ENCODE measurements around the gene OGFOD1.

The OGFOD1 gene
- total RNA-seq: 26.2 to 135 (median 74.6) reads per million in 9 experiments

DNA sequence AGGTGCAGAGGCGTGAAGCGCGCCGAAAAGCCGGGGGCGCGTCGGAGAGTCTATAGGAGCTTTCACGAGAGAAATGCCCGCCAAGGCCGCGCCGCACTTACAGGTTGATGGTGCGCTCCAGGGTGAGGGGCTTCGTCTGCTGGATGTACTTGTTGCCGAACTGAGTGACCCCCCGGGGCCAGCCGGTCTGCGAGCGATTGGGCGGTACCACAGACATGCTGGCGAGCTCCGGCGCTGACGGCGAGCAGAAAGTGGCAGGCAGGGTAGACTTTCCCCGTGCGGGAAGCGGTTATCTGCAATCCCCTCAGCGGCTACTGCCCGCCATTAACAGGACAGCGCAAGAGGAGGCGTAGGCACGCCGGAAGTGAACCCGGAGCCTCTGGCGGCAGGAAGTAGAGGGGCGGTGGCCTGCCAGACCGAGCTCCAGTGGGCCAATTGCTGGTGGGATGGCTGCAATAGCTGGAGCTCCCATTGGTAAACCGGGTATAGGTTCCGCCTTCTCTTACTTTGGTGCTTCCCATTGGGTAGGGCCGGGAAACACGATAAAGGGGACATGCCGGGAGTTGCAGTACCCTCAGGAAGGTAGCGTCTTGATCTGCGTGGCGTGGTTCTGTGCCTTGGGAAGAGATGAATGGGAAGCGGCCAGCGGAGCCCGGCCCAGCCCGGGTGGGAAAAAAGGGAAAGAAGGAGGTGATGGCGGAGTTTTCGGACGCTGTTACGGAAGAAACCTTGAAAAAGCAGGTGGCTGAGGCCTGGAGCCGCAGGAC lies at the start of gene OGFOD1, which contains the start of gene NUDT21:
Gene OGFOD1 (plus strand): TSS at position 569 of the 767 bp plus-strand sequence. CDS start 59 bp downstream, at position 628.
Gene NUDT21 (minus strand): TSS at position 347 of the 767 bp plus-strand sequence. CDS start 130 bp downstream, at position 217.
- peaks cover 38 to 59% of the 10 kb centered on the region in 2 donors for H3K4me1 Mint-ChIP-seq (ENCODE audit: low read depth in 2 of 2)
- H3K36me3 Mint-ChIP-seq (ENCODE audit: insufficient read depth): peaks cover 44% of the 10 kb centered on the region
- peak within 1 kb of the TSS; percentile 88 to 98 for H3K27ac Mint-ChIP-seq
- DNase-seq (peak; percentile 86 to 88 (median 87)), ATAC-seq (replicated peaks) (peak; percentile 95)
- peak within 1 kb of the TSS; percentile 84 to 93 for H3K4me3 Mint-ChIP-seq
- no peaks in the 10 kb centered on the region for H3K27me3 Mint-ChIP-seq
- no peaks in the 10 kb centered on the region for H3K9me3 Mint-ChIP-seq

GRCh38 chr16:56405977-56406672 lies 45.2 kb upstream of the OGFOD1 start:
- Mint-ChIP-seq H3K9me3 (no peaks in the 10 kb centered on the region), H3K4me3 (no peak overlapping the region), H3K27me3 (no peaks in the 10 kb centered on the region), H3K27ac (peak overlapping the region in 1 of 2 donors; percentile 56), H3K36me3 (ENCODE audit: insufficient read depth) (peaks cover 60% of the 10 kb centered on the region), H3K4me1 (ENCODE audit: low read depth in 2 of 2) (peaks cover 3 to 4% of the 10 kb centered on the region in 2 donors)
- no peak for DNase-seq
- no peak for ATAC-seq (replicated peaks)

GRCh38 chr16:56408379-56409098 lies 42.8 kb upstream of the OGFOD1 start:
- no peaks in the 10 kb centered on the region for H3K27me3 Mint-ChIP-seq
- H3K4me3 Mint-ChIP-seq: no peak overlapping the region
- peaks cover 3 to 7% of the 10 kb centered on the region in 2 donors for H3K4me1 Mint-ChIP-seq (ENCODE audit: low read depth in 2 of 2)
- peaks cover 61% of the 10 kb centered on the region for H3K36me3 Mint-ChIP-seq (ENCODE audit: insufficient read depth)
- DNase-seq (no peak), ATAC-seq (replicated peaks) (no peak)
- H3K27ac Mint-ChIP-seq: no peak overlapping the region
- H3K9me3 Mint-ChIP-seq: no peaks in the 10 kb centered on the region

DNA sequence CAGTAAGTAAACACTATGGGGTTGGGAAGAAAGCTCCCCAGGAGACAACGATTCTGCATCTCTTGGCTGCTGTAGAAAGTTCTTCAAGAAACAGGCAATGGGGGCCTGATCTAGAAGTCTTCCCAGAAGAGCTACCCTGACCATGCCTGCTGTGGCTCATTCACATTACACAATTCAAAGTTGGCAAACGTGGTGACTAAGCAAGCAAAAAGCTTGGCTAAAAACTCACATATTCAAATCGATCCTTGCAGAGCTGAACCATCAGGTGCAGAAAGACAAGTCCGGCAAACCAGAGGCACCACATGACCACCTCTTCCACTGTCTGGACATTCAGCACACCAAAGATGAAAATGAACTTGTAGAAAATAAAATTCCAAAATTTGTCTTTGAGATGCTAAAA lies 42.2 kb upstream of the OGFOD1 start:
- no peaks in the 10 kb centered on the region for H3K27me3 Mint-ChIP-seq
- no peak overlapping the region for H3K4me3 Mint-ChIP-seq
- peaks cover 3 to 10% of the 10 kb centered on the region in 2 donors for H3K4me1 Mint-ChIP-seq (ENCODE audit: low read depth in 2 of 2)
- no peak overlapping the region for H3K27ac Mint-ChIP-seq
- no peaks in the 10 kb centered on the region for H3K9me3 Mint-ChIP-seq
- no peak for ATAC-seq (replicated peaks)
- H3K36me3 Mint-ChIP-seq (ENCODE audit: insufficient read depth): peaks cover 59% of the 10 kb centered on the region
- no peak for DNase-seq

DNA sequence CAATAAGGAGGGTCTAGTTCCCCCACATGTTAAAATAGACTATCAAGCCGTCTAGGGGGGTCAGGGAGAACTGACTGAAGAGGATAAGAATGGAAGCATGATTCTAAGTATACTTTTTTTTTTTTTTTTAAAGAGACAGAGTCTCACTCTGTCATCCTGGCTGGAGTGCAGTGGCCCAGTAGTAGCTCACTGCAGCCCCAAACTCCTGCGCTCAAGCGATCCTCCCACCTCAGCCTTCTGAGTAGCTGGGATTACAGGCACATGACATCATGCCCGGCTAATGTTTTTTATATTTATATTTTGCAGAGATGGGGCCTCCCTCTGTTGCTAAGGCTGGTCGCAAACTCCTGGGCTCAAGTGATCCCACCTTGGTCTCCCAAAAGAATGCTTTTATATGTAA lies 40.2 kb upstream of the OGFOD1 start:
- no peak for ATAC-seq (replicated peaks)
- Mint-ChIP-seq H3K27ac (no peak overlapping the region), H3K27me3 (no peaks in the 10 kb centered on the region), H3K4me1 (ENCODE audit: low read depth in 2 of 2) (peaks cover 5 to 15% of the 10 kb centered on the region in 2 donors), H3K9me3 (no peaks in the 10 kb centered on the region), H3K36me3 (ENCODE audit: insufficient read depth) (peaks cover 53% of the 10 kb centered on the region), H3K4me3 (no peak overlapping the region)
- DNase-seq: no peak

GRCh38 chr16:56411624-56412023 lies 39.7 kb upstream of the OGFOD1 start:
- Mint-ChIP-seq H3K9me3 (no peaks in the 10 kb centered on the region), H3K4me3 (no peak overlapping the region), H3K4me1 (ENCODE audit: low read depth in 2 of 2) (peaks cover 5 to 15% of the 10 kb centered on the region in 2 donors), H3K36me3 (ENCODE audit: insufficient read depth) (peaks cover 53% of the 10 kb centered on the region), H3K27me3 (no peaks in the 10 kb centered on the region), H3K27ac (peak overlapping the region in 1 of 2 donors; percentile 52)
- no peak for DNase-seq
- no peak for ATAC-seq (replicated peaks)

DNA sequence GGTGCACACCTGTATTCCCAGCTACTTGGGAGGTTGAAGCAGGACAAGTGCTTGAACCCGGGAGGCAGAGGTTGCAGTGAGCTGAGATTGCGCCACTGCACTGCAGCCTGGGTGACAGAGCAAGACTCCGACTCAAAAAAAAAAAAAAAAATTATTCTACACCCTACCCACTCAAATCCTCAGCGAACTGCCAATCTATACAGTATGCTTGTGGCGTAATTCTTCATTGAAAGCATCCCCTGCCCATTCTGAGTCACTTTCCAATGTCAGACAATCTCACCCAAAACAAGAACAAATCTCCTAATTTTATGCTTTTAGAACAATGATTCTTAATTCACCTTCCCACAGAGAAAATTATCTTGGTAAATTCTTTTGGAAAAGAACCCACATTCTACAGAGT lies 38.0 kb upstream of the OGFOD1 start:
- H3K27me3 Mint-ChIP-seq: no peaks in the 10 kb centered on the region
- peaks cover 3 to 15% of the 10 kb centered on the region in 2 donors for H3K4me1 Mint-ChIP-seq (ENCODE audit: low read depth in 2 of 2)
- DNase-seq (no peak), ATAC-seq (replicated peaks) (no peak)
- no peak overlapping the region for H3K27ac Mint-ChIP-seq
- H3K4me3 Mint-ChIP-seq: no peak overlapping the region
- peaks cover 45% of the 10 kb centered on the region for H3K36me3 Mint-ChIP-seq (ENCODE audit: insufficient read depth)
- H3K9me3 Mint-ChIP-seq: no peaks in the 10 kb centered on the region

DNA sequence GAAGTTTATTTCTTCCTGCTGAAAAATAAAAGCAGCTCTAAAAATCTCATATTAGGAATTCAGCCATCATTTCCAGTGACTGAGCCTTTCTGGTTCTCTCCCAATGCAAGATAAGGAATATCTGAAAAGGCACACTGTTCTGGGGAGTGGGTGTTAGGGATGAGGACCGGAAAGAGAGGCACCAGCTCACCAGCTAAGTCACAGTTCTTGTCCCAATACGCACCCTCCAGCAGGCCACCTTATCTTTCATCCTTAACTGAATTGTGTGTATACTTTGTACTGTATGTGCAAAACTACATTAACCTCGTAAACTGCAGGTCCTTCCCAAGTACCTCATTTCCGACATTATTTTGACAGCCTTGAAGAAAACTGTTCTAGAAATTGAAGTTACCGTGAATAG lies 37.0 kb upstream of the OGFOD1 start:
- Mint-ChIP-seq H3K27ac (peak overlapping the region in 1 of 2 donors; percentile 6), H3K4me3 (no peak overlapping the region), H3K4me1 (ENCODE audit: low read depth in 2 of 2) (peaks cover 2 to 15% of the 10 kb centered on the region in 2 donors), H3K36me3 (ENCODE audit: insufficient read depth) (peaks cover 42% of the 10 kb centered on the region), H3K9me3 (no peaks in the 10 kb centered on the region), H3K27me3 (no peaks in the 10 kb centered on the region)
- ATAC-seq (replicated peaks) (no peak), DNase-seq (no peak)

DNA sequence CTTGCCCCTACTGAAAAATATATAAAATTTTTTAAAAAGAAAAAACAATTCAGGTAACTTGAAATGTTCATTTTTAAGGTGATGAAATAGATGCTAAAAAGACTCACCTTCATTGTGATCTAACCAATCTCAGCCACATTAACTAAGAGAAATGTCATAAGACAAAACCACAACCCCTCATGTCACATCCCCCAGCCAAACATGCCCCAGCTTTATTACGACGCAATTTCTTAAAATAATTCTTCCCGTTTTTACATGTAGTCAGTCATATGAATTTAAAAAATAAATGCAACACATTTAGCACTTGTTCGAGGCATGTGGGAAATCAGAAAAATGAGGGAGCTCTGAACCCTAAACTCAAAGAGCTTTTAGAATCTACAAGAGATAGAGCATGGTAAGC lies 35.5 kb upstream of the OGFOD1 start:
- Mint-ChIP-seq H3K9me3 (no peaks in the 10 kb centered on the region), H3K36me3 (ENCODE audit: insufficient read depth) (peaks cover 29% of the 10 kb centered on the region), H3K27me3 (no peaks in the 10 kb centered on the region), H3K4me3 (no peak overlapping the region), H3K27ac (no peak overlapping the region), H3K4me1 (ENCODE audit: low read depth in 2 of 2) (peaks cover 9 to 23% of the 10 kb centered on the region in 2 donors)
- DNase-seq (no peak), ATAC-seq (replicated peaks) (no peak)

DNA sequence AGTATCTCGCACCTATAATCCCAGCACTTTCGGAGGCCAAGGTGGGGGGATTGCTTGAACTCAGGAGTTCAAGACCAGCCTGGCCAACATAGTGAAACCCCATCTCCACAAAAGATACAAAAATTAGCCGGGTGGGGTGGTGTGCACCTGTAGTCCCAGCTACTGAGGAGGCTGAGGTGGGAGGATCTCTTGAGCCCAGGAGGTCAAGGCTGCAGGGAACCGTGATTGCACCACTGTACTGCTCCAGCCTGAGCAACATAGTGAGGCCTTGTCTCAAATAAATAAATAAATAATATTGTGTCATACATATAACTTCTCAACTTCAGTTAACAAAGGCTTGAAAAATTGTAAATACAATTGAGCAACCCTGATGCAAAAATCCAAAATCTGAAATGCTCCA lies 34.2 kb upstream of the OGFOD1 start:
- DNase-seq (no peak), ATAC-seq (replicated peaks) (no peak)
- Mint-ChIP-seq H3K27ac (no peak overlapping the region), H3K27me3 (no peaks in the 10 kb centered on the region), H3K4me1 (ENCODE audit: low read depth in 2 of 2) (peaks cover 14 to 32% of the 10 kb centered on the region in 2 donors), H3K9me3 (no peaks in the 10 kb centered on the region), H3K36me3 (ENCODE audit: insufficient read depth) (peaks cover 20% of the 10 kb centered on the region), H3K4me3 (no peak overlapping the region)

- no peak for DNase-seq
- ATAC-seq (replicated peaks): no peak
- no peaks in the 10 kb centered on the region for H3K27me3 Mint-ChIP-seq
- H3K4me1 Mint-ChIP-seq (ENCODE audit: low read depth in 2 of 2): peaks cover 34 to 46% of the 10 kb centered on the region in 2 donors
- H3K9me3 Mint-ChIP-seq: no peaks in the 10 kb centered on the region
- no peak overlapping the region for H3K4me3 Mint-ChIP-seq
- no peak overlapping the region for H3K27ac Mint-ChIP-seq
- peaks cover 9% of the 10 kb centered on the region for H3K36me3 Mint-ChIP-seq (ENCODE audit: insufficient read depth)
These were observed 31.4 kb upstream of the OGFOD1 start for GRCh38 chr16:56419740-56420548.

GRCh38 chr16:56420613-56421012 lies 30.7 kb upstream of the OGFOD1 start:
- Mint-ChIP-seq H3K4me3 (no peak overlapping the region), H3K27ac (no peak overlapping the region), H3K4me1 (ENCODE audit: low read depth in 2 of 2) (peaks cover 34 to 42% of the 10 kb centered on the region in 2 donors), H3K27me3 (no peaks in the 10 kb centered on the region), H3K36me3 (ENCODE audit: insufficient read depth) (peaks cover 7% of the 10 kb centered on the region), H3K9me3 (no peaks in the 10 kb centered on the region)
- ATAC-seq (replicated peaks) (no peak), DNase-seq (no peak)

GRCh38 chr16:56421313-56421712 lies 30.0 kb upstream of the OGFOD1 start:
- peaks cover 8% of the 10 kb centered on the region for H3K36me3 Mint-ChIP-seq (ENCODE audit: insufficient read depth)
- peak overlapping the region in 1 of 2 donors; percentile 76 for H3K27ac Mint-ChIP-seq
- ATAC-seq (replicated peaks) (no peak), DNase-seq (no peak)
- H3K4me1 Mint-ChIP-seq (ENCODE audit: low read depth in 2 of 2): peaks cover 32 to 42% of the 10 kb centered on the region in 2 donors
- no peak overlapping the region for H3K4me3 Mint-ChIP-seq
- no peaks in the 10 kb centered on the region for H3K27me3 Mint-ChIP-seq
- H3K9me3 Mint-ChIP-seq: no peaks in the 10 kb centered on the region
